ENCODE measurements around the gene HOMEZ.
A peak's percentile ranks its signal among the peaks of the same experiment; 100 is the strongest.

Gene HOMEZ

GRCh38 chr14:23307687-23308644 is 22.0 kb upstream of the HOMEZ start:
- no peak for DNase-seq (ENCODE audit: low spot score)

- DNase-seq (ENCODE audit: low spot score) = no peak
These were observed 21.2 kb upstream of the HOMEZ start for GRCh38 chr14:23307146-23307530.

DNA sequence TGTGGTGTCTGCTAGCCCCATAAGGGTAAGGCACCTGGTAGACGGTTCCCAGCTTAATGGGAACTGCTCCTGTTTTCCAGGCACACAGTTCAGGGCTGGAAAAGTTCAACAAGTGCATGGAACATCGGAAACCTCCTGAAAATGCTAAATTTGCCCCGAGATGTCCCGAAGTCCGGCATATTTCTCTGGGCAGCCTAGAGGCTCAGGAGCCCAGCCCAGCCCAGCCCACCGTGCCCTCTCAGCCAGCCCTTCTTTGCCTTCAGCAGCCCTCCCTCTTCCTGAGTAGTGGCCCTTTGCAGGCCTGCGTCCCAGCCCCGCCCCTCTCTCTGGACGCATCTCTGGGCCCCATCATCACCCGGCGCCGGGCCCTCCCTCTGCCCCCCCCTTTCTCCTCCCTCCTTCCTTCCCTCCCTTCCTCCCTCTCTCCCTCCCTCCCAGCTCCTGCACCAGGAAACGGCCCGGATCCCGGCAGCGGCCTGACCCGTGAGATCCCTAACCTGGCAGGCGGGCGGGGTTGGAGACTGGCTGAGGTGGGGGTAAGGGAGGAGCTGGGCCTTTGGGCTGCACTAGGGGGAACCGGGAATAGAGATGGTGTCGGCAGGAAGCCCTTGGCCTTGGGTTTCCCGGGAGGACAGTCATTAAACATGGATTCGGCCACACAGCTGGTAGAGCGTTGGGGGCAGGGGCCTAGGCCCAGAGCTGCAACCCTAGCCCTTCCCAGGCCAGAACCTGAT is 20.6 kb upstream of the HOMEZ start, which contains the start of gene BCL2L2:
Gene BCL2L2, plus strand, starts transcription at position 422 of the 734 bp plus-strand sequence. CDS start 935 bp downstream, outside the sequence.
- DNase-seq (ENCODE audit: low spot score) = peak; percentile 79

DNA sequence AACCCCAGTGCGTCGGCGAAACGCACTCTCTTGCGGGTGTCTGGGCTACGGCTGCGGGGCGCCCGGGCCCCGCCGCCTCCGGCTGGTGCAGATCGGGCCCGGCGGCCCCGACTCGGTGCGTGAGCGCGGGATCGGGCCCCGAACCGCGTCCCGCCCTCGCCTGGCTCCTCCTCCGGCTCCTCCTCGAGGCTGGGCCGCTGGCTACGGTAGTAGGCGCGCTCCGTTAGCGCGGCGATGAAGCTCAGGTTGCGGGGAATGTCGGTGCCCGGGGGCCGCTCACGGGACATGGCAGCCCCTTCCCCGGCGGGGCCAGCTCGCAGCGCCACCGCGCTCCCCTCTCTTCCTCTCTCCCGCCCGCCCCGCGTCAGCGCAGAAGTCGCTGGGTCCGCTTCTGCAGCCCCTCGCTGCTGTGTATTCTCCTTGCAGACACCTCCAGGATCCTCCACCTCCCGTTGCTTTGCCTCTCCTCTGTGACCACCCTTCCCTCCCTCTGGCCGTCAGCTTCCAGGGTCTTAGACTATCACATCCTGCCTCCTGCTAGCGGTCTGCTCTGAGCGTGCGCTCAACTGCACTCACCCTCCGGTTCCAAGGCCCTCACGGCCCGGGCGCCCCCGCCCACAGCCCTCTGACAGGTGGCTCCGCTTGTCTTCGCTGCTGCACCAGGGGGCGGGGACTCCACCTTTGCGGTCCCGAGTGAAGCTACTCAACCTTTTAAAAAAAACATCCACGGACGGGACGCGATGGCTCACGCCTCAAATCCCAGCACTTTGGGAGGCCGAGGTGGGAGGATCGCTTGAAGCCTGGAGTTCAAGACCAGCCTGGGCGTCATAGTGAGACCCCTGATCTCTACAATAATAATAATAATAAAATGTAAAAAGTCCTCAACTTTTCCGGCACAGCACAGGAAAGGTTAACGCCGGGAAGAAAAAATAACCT is 16.6 kb upstream of the HOMEZ start, which contains the start of gene PPP1R3E:
Gene PPP1R3E, minus strand, starts transcription at position 570 of the 936 bp plus-strand sequence. Its CDS starts 283 bp downstream, at position 287.
- peak; percentile 58 for DNase-seq (ENCODE audit: low spot score)

DNA sequence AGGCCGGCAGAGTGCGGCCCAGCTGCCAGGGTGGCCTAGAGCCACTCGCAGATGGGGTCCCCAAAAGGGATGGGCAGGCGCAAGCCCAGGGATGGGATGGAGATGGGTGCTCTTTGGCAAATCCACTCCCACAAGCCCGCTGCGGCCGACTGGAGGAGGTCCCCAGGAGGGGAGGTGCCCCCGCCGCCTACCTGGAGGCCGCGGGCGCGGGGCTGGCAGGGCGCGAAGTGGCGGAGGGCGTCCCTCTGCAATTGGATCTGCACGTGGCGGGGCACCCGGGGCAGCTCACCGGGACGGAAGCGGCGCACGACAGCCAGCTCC is 16.0 kb upstream of the HOMEZ start:
- no peak for DNase-seq (ENCODE audit: low spot score)

DNA sequence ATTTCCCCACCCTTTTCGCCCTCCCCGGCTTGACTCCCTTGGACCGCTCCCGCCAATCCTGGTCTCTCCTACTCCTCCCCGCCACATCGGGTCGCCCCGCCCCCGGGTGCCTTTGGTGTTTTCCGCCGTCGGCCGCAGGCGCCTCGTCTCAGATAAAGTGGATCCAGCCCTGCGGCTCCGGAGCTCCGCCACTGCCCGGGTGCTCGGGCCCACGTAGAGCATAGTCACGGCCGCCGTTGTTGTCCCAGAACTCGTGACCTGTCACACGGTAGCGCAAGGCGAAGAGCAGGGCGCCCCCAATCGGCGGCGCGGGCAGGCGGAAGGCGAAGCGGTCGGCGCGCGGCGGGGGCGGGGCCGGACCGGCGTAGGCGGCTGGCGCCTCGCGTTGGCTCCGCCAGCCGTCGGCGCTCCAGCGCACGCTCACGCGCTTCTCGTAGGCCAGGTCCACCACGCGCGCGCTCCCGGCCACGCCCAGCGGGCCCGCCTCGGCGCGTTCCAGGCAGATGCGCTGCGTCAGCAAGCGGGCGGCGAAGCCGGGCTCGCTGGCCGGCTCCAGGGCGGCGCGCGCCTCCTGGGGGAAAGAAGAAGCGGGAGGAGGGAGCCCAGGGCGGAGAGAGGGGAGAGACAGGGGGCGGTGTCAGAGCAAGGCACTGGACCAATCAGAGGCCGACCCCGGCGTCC is 15.5 kb upstream of the HOMEZ start:
- DNase-seq (ENCODE audit: low spot score) = peak; percentile 96

DNA sequence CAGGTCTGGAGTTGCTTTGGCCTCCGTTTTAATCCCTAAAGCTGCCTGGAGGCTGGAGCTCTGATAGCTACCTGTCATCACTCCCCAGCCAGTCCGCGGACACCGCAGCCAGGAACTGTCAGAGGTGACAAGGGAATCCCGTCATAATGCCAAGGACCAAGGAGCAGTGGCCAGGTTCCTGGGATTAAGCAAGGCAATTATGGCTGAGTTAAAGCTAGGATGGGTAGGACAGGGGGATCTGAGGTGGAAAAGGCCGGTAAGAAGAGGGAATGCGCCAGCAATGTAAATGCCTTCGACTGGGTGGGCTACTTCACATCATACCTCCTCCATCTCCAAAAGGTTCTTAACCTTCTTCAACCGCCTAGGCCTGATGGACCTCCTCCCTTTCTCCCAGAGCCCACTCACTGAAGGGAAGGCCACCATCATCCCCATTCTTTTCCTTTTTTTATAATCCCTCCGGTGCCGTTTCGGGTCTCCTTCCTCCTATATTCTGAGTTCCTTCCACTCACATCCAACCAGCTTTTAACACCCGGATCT is 14.8 kb upstream of the HOMEZ start:
- peak; percentile 25 for DNase-seq (ENCODE audit: low spot score)

DNA sequence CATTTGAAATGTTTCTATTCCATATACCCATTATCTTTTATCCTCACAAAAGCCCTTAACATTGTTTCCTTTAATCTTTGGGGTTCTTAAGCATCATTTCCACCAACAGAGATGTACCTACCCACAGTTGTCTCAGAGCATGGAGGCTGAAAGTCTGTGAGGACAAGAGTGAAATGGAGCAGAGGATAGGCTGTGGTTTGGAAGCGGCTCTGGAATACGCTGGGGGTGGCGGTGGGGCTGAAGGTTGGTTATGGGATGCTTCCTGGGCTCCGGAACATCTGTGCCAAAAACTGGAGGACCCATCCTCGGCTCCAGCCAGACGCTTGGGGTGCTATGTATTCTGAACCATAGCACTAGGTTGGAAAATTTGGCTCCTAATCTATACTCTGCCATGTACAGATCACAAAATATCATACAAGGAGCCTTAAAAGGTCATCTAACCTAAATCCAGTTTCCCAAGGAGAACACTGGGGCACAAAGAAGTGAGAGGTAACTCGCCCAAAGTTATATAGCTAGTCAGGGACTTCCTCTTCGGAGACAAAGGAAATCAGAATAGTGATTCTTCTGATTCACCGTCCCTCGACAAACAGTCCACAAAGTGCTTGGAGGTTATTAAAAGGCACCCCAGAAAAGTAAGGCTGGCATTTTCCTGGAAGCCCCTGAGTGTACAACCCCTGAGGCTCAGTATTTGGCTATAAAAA is 14.2 kb upstream of the HOMEZ start:
- no peak for DNase-seq (ENCODE audit: low spot score)

GRCh38 chr14:23299211-23299957 is 13.5 kb upstream of the HOMEZ start:
- peak; percentile 45 for DNase-seq (ENCODE audit: low spot score)

GRCh38 chr14:23297611-23298277 is 11.8 kb upstream of the HOMEZ start:
- DNase-seq (ENCODE audit: low spot score) = no peak

DNA sequence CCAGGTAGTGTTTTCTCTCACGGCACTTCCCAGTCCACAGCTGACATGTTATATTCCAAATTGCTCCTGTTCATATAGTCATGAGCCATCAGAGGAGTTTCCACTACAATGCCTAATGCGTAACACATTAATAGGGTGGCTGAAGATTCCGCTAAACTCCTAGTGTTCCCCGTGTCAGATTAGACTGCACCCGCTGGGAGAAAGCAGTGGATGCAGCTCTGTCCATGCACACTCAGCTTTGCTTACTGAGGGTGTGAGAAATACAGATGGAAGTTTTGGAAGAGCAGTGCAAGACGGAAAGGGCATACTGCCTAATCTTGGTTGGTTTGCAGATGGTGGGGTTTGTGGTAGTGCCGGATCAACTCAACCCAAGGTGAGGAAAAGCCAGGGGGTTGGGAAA is 11.2 kb upstream of the HOMEZ start:
- no peak for DNase-seq (ENCODE audit: low spot score)

GRCh38 chr14:23296012-23296777 is 10.3 kb upstream of the HOMEZ start:
- DNase-seq (ENCODE audit: low spot score) = no peak

DNA sequence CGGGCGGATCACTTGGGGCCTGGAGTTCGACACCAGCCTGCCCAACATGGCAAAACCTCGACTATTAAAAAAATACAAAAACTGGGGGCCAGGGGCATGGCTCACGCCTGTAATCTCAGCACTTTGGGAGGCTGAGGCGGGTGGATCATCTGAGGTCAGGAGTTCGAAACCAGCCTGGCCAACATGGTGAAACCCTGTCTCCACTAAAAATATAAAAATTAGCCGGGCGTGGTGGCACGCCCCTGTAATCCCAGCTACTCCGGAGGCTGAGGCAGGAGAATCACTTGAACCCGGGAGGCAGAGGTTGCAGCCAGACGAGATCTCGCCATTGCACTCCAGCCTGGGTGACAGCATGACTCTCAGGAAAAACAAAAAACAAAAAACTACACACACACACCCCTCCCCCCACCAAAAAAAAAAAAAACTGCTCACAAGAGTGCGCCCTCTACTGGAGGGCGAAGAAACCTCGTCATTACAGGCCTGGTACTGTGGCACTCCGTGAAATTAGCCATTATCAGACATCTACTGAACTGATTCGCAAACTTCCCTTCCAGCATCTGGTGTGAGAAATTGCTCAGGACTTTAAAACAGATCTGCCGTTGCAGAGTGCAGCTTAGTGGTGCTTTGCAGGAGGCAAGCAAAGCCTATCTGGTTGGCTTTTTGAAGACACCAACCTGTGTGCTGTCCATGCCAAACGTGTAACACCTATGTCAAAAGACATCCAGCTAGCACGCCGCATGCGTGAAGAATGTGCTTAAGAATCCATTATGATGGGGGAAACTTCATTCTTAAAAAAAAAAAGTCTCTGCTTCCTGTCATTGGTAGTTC is 9.0 kb upstream of the HOMEZ start:
- DNase-seq (ENCODE audit: low spot score) = no peak

DNA sequence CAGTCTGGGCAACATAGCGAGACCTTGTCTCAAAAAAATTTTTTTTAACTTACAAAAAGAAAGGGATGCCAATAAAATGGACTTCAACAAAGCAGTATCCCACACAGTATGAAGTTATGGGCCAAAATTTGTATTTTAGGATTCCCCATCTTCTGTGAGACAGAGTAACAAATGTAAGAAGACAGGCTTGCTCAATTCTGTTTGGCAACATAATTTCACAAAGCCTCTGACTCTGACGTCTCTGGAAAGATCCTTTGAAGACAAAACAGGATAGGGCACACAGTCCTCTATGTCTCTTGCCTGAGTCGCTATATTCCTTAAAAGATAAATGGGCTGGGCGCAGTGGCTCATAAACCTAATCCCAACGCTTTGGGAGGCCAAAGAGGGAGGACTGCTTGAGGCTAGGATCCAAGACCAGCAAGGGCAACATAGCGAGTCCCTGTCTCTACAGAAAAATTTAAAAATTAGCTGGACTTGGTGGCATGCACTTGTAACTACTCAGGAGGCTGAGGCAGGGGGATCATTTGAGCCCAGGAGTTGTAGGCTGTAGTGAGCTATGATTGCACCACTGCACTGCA is 1.1 kb upstream of the HOMEZ start:
- DNase-seq (ENCODE audit: low spot score) = no peak

DNA sequence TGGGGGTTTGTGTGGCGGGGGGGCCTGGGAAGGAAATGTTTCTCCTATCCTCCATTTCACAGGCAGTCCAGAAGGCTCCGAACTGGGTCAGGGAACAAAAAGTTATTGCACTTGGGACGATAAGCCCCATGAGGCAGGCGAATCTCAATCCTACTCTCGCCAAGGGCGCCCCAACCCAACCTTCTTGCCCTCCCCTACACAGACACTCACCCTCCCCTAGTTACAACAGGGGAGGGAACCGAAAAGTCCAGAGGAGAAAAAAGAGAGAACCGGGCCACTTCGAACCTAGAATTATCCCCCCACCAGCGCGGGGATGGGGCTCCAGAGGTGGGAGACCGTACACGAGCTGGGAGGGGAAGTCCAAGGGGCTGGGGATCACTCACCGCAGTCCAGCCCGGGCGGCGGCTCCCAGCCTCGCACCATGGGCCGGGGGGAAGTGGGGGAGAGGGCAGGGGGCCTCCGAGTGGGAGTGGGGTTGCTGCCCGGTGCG is 357 bp downstream of the HOMEZ start:
- DNase-seq (ENCODE audit: low spot score) = no peak

- DNase-seq (ENCODE audit: low spot score) = no peak
These were observed 1.0 kb downstream of the HOMEZ start for GRCh38 chr14:23284654-23285529.
